Endothelial cell of umbilical vein (primary cell): ENCODE data around the gene BRD2. TPM values are rescaled to one million over a fixed set of nuclear protein-coding genes. Genes with fewer than 3 reads are reported as not detected.

Experiments used
- BruUV-seq: library from RNA; stranded (reverse); fragments of 400-500 nt; replicated peaks from 2 replicates; lab custom pipeline; 2021; lab: Mats Ljungman, UMichigan
- CTCF ChIA-PET: fragments of 300-600, 350-600 bp; sonication (Branson Sonifier 250); formaldehyde crosslinking; loops from one replicate; lab custom pipeline; 2021; ENCODE audit warnings: antibody characterized with exemption, inconsistent platforms; lab: Charles Lee
- POLR2A ChIA-PET: fragments of 300-600, 350-600 bp; sonication (Branson Sonifier 250); formaldehyde crosslinking; loops from one replicate; lab custom pipeline; 2021; ENCODE audit warnings: antibody characterized with exemption, inconsistent platforms; lab: Charles Lee
- DNase-seq: peaks from one replicate; pipeline ENCODE4 v3.0.0-alpha.2; 2011; ENCODE audit warnings: low read depth, low spot score
- FAIRE-seq: peaks from 2 replicates; lab custom pipeline; 2011; peaks lifted over from hg19 to GRCh38; lab: Jason Lieb, UNC
- H2AFZ ChIP-seq: 2 replicates; pipeline ENCODE4 v1.6.0; 2012; ENCODE audit warnings: low read depth, low read length, control low read depth, inconsistent platforms
- H3K27ac ChIP-seq: 2 replicates; pipeline ENCODE4 v1.5.1; 2011; ENCODE audit warnings: low read depth, mild to moderate bottlenecking, control low read depth, low read length, moderate library complexity; ENCODE audit not compliant: insufficient read depth
- H3K27me3 ChIP-seq, 2 experiments: 2 replicates each; pipeline versions ENCODE4 v1.6.0 to v1.6.1; 2011; ENCODE audit warnings: low read length in 2 of 2, mixed read lengths in 1 of 2; ENCODE audit not compliant: control insufficient read depth in 2 of 2, insufficient read depth in 2 of 2
- H3K36me3 ChIP-seq, 2 experiments: 2 replicates in 1 of 2; 3 replicates in 1 of 2; pipeline ENCODE4 v1.5.1; 2011; ENCODE audit warnings: low read length in 2 of 2, mild to moderate bottlenecking in 1 of 2, moderate library complexity in 1 of 2; ENCODE audit not compliant: control insufficient read depth in 2 of 2, insufficient read depth in 2 of 2; ENCODE audit errors: extremely low read depth in 1 of 2
- H3K4me1 ChIP-seq: 3 replicates; pipeline ENCODE4 v1.5.1; 2011; ENCODE audit warnings: mild to moderate bottlenecking, low read length; ENCODE audit not compliant: control insufficient read depth, insufficient read depth; ENCODE audit errors: extremely low read depth
- H3K4me2 ChIP-seq: 2 replicates; pipeline ENCODE4 v1.6.1; 2011; ENCODE audit warnings: low read length, control low read depth, mixed read lengths; ENCODE audit not compliant: insufficient read depth
- H3K4me3 ChIP-seq, 3 experiments: fragments of 200-600 bp in 1 of 3; sonication (generic), shearing (Covaris generic) in 1 of 3; replicated peaks in 1 of 3; 2 replicates each; pipeline ENCODE4 v1.5.1; 2011 to 2016; ENCODE audit warnings: control low read depth in 3 of 3, low read length in 3 of 3, mild to moderate bottlenecking in 2 of 3, inconsistent platforms in 1 of 3, low read depth in 1 of 3, moderate library complexity in 1 of 3; ENCODE audit not compliant: insufficient read depth in 1 of 3
- H3K79me2 ChIP-seq: 2 replicates; pipeline ENCODE4 v1.6.0; 2012; ENCODE audit warnings: low read length, inconsistent platforms; ENCODE audit not compliant: control insufficient read depth, insufficient read depth
- H3K9ac ChIP-seq: replicated peaks from 2 replicates; pipeline ENCODE3; 2011; ENCODE audit warnings: low read length, control low read depth; ENCODE audit not compliant: insufficient read depth; ENCODE audit errors: extremely low read depth
- H3K9me1 ChIP-seq: replicated peaks from 3 replicates; pipeline ENCODE4 v1.6.0; 2011; ENCODE audit warnings: mild to moderate bottlenecking, low read length; ENCODE audit not compliant: control insufficient read depth, insufficient read depth; ENCODE audit errors: extremely low read depth
- H3K9me3 ChIP-seq: replicated peaks from 2 replicates; pipeline ENCODE4 v1.5.1; 2012; ENCODE audit warnings: low read length, inconsistent platforms; ENCODE audit not compliant: control insufficient read depth, insufficient read depth
- H4K20me1 ChIP-seq: replicated peaks from 2 replicates; pipeline ENCODE3; 2011; ENCODE audit warnings: mild to moderate bottlenecking, low read length; ENCODE audit not compliant: control insufficient read depth, insufficient read depth; ENCODE audit errors: extremely low read depth
- JUN ChIP-seq: IDR thresholded peaks from 2 replicates; pipeline ENCODE4 v1.6.1; 2011; ENCODE audit warnings: borderline replicate concordance, low read depth; ENCODE audit not compliant: insufficient read length, insufficient read depth
- POLR2A ChIP-seq: IDR thresholded peaks from 2 replicates; pipeline ENCODE4 v1.6.1; 2012; ENCODE audit warnings: low read depth, mild to moderate bottlenecking, control low read depth, low read length
- POLR2AphosphoS5 ChIP-seq: IDR thresholded peaks from 2 replicates; pipeline ENCODE4 v1.6.1; 2012; ENCODE audit warnings: low read depth, mild to moderate bottlenecking, control low read depth, low read length, moderate library complexity; ENCODE audit not compliant: insufficient read depth
- dilution Hi-C: fragments of 300-500 bp; cut with MboI; formaldehyde crosslinking; loops from one replicate; pipeline ENCODE4 v1.15.0; 2019; ENCODE audit warnings: low sequenced_read_pairs; ENCODE audit not compliant: extremely low pct_ligation_motif_present
- intact Hi-C: fragments of 100-400 bp; cut with micrococcal nuclease; formaldehyde crosslinking; loops from one replicate; pipeline ENCODE4 v1.10.0; 2022
- polyA plus RNA-seq, 4 experiments: library from polyadenylated mRNA; depleted of rRNA in 3 of 4; stranded (reverse) in 3 of 4; unstranded in 1 of 4; fragments of >200 nt; gene quantifications; 2 replicates each; pipeline versions ENCODE4 v1.2.1 to v1.2.3, GENCODE V29; 2011 to 2012; ENCODE audit warnings: missing spikeins in 1 of 4
- total RNA-seq: library from RNA; stranded (reverse); gene quantifications from 2 replicates; pipeline ENCODE4 v1.2.3, GENCODE V29; 2021

Gene BRD2
- total and polyA plus RNA-seq, 2 donors (not counting 3 experiments of a cell fraction or from before 2014, with no cell fraction given): 131 to 197 TPM

- H3K4me1 ChIP-seq: peaks cover 30% of the 10 kb centered on the region
- no TSS peak for BruUV-seq
- peak overlapping the region; percentile 99 for H3K27ac ChIP-seq
- peaks cover 43% of the 10 kb centered on the region for H3K79me2 ChIP-seq
- peak; percentile 77 for DNase-seq
- H3K9me3 ChIP-seq: no peaks in the 10 kb centered on the region
- dilution Hi-C loops: no loop called here
- TF ChIP-seq POLR2AphosphoS5 (peak; percentile 40), POLR2A (no peak)
- H3K4me2 ChIP-seq: peak overlapping the region; percentile 93
- peak overlapping the region; percentile 65 to 96 (median 76) for H3K4me3 ChIP-seq
- FAIRE-seq: peak; percentile 62
- peaks cover 7% of the 10 kb centered on the region for H4K20me1 ChIP-seq
- ChIA-PET CTCF (interaction anchor here (0.7 to 13.7 kb wide), 8 partner anchors 14 to 132 kb away, joined by 3 to 187 read pairs (median 14); partner anchors contain the start of genes HLA-DMA, TAP1 and TAP2), POLR2A (interaction anchor here (0.7 to 5.8 kb wide), 8 partner anchors 10 to 1108 kb away, joined by 3 to 89 read pairs (median 22); partner anchors contain the start of genes HLA-DMA, NEU1 and TAP2)
- H3K9me1 ChIP-seq: no peaks in the 10 kb centered on the region
- intact Hi-C loops: loop anchor here (5.0 to 10.0 kb wide), 4 partner anchors 128 to 793 kb away; partner anchors contain the start of genes AGPAT1, CUTA, HSD17B8 and PHF1
- H2AFZ ChIP-seq: no peak overlapping the region
- peaks cover 11 to 12% of the 10 kb centered on the region in 2 experiments for H3K36me3 ChIP-seq
- peak overlapping the region; percentile 100 for H3K9ac ChIP-seq
- no peaks in the 10 kb centered on the region for H3K27me3 ChIP-seq
Observed at GRCh38 chr6:32970413-32971241, 2.2 kb downstream of the BRD2 start.

GRCh38 chr6:32971242-32971580, 2.8 kb downstream of the BRD2 start:
- FAIRE-seq: no peak
- POLR2A ChIA-PET: interaction anchor here (0.6 to 5.8 kb wide), 30 partner anchors 8 to 1430 kb away, joined by 3 to 89 read pairs (median 6); partner anchors contain the start of genes DDX39B, HLA-DMA, HLA-DMB and HMGA1
- Histone ChIP-seq H3K9ac (peak overlapping the region; percentile 100), H3K9me1 (no peaks in the 10 kb centered on the region), H3K4me2 (peak overlapping the region; percentile 93), H4K20me1 (peaks cover 12% of the 10 kb centered on the region), H3K36me3 (peaks cover 16 to 17% of the 10 kb centered on the region in 2 experiments), H3K27me3 (no peaks in the 10 kb centered on the region), H2AFZ (no peak overlapping the region), H3K9me3 (no peaks in the 10 kb centered on the region), H3K79me2 (peaks cover 49% of the 10 kb centered on the region), H3K4me3 (peak overlapping the region; percentile 65 to 96 (median 76)), H3K4me1 (peaks cover 31% of the 10 kb centered on the region), H3K27ac (peak overlapping the region; percentile 99)
- dilution Hi-C loops (no loop called here), intact Hi-C loops (loop anchor here (5.0 to 10.0 kb wide), 4 partner anchors 129 to 794 kb away; partner anchors contain the start of genes AGPAT1, CUTA, HSD17B8 and PHF1)
- CTCF ChIA-PET: interaction anchor here (0.7 to 13.7 kb wide), 8 partner anchors 13 to 277 kb away, joined by 3 to 187 read pairs (median 14); partner anchors contain the start of genes HLA-DMA, TAP1 and TAP2
- TF ChIP-seq POLR2AphosphoS5 (peak; percentile 7), JUN (no peak), POLR2A (peak; percentile 87)
- no peak for DNase-seq
- BruUV-seq: TSS peak; percentile 47
